A673 (cell line): ENCODE data around the gene SYNJ2. TPM values are rescaled to one million over a fixed set of nuclear protein-coding genes. Genes with fewer than 3 reads are reported as not detected.

Source experiments
- BruUV-seq: library from RNA; stranded (reverse); fragments of 400-500 nt; replicated peaks from 2 replicates; lab custom pipeline; 2021; lab: Mats Ljungman, UMichigan
- CTCF ChIA-PET: fragments of 300-600 bp; sonication (Branson Sonifier 250); formaldehyde crosslinking; loops from one replicate; lab custom pipeline; 2022; ENCODE audit warnings: antibody characterized with exemption; lab: Charles Lee
- POLR2A ChIA-PET: fragments of 300-600 bp; sonication (Branson Sonifier 250); formaldehyde crosslinking; loops from one replicate; lab custom pipeline; 2022; ENCODE audit warnings: antibody characterized with exemption; ENCODE audit not compliant: low non-redundant PET; lab: Charles Lee
- DNase-seq: peaks from one replicate; pipeline ENCODE4 v3.0.0-alpha.2; 2015; ENCODE audit warnings: low spot score
- H3K27ac ChIP-seq: fragments of 200-600 bp; sonication (generic); 2 replicates; pipeline ENCODE4 v1.5.1; 2016; ENCODE audit warnings: mixed run types, low read depth, mild to moderate bottlenecking, mixed read lengths, antibody characterized with exemption, low read length; ENCODE audit not compliant: poor library complexity, severe bottlenecking
- H3K27me3 ChIP-seq: fragments of 200-600 bp; sonication (generic); replicated peaks from 2 replicates; pipeline ENCODE4 v1.6.1; 2017; ENCODE audit warnings: mixed run types, low read depth, mild to moderate bottlenecking, mixed read lengths, antibody characterized with exemption, low read length; ENCODE audit not compliant: insufficient read depth, poor library complexity
- H3K36me3 ChIP-seq: fragments of 200-600 bp; sonication (generic); 2 replicates; pipeline ENCODE4 v1.6.1; 2016; ENCODE audit warnings: mixed run types, mild to moderate bottlenecking, mixed read lengths, antibody characterized with exemption, low read length; ENCODE audit not compliant: insufficient read depth, poor library complexity, severe bottlenecking
- H3K4me1 ChIP-seq: fragments of 200-600 bp; sonication (generic); 2 replicates; pipeline ENCODE4 v1.6.1; 2017; ENCODE audit warnings: mixed run types, mild to moderate bottlenecking, mixed read lengths, antibody characterized with exemption, low read length; ENCODE audit not compliant: insufficient read depth, poor library complexity, severe bottlenecking
- H3K4me3 ChIP-seq: fragments of 200-600 bp; sonication (generic); 2 replicates; pipeline ENCODE4 v1.5.1; 2016; ENCODE audit warnings: low read depth, mixed run types, mild to moderate bottlenecking, mixed read lengths, low read length; ENCODE audit not compliant: poor library complexity, severe bottlenecking
- H3K9me3 ChIP-seq: fragments of 200-600 bp; sonication (generic); 2 replicates; pipeline ENCODE4 v1.6.1; 2016; ENCODE audit warnings: mixed run types, low read depth, mild to moderate bottlenecking, mixed read lengths, antibody characterized with exemption, low read length; ENCODE audit not compliant: poor library complexity, severe bottlenecking
- EZH2 ChIP-seq: fragments of 200-600 bp; sonication (generic); IDR thresholded peaks from 2 replicates; pipeline ENCODE4 v1.6.1; 2017; ENCODE audit warnings: borderline replicate concordance, low read depth, mild to moderate bottlenecking, mixed read lengths, antibody characterized with exemption, low read length; ENCODE audit not compliant: poor library complexity, severe bottlenecking
- intact Hi-C: fragments of 100-400 bp; cut with micrococcal nuclease; formaldehyde crosslinking; loops from one replicate; pipeline ENCODE4 v1.10.0; 2022; ENCODE audit not compliant: unreplicated experiment
- total RNA-seq: library from RNA; stranded (reverse); gene quantifications from 2 replicates; pipeline ENCODE4 v1.2.3, GENCODE V29; 2021
- TF ChIP-seq, protein P1 (sequence below): fragments of 300-800, 200-600 bp; sonication (generic); conservative IDR thresholded peaks from 2 replicates; pipeline ENCODE4 v1.5.1; 2017; ENCODE audit warnings: low read depth, mild to moderate bottlenecking, antibody characterized with exemption, low read length, moderate library complexity, mixed read lengths

The SYNJ2 gene
- total RNA-seq, 1 experiment from 2014 or later = 37.0 TPM

DNA sequence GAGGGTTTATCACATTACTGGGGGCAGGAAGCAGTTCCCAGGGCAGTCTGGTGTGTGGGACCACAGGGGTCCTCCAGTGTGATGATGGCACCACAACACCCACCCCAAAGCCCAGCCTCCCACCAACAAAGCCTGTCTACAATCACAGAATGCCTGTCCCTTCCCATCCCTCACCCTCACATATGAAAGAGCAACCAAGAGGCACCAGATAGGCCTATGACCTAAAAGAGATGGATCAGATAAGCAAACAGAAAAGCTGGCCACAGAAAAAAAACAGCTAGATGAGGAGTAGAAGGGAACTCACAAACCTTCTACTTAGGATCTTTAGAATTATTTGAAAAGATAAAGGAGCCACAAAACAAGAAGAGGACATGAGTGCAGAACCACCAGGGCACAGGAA lies 132.1 kb downstream of the SYNJ2 start:
- no peak for DNase-seq
- intact Hi-C loops = no loop called here
- H3K9me3 ChIP-seq = no peaks in the 10 kb centered on the region
- POLR2A ChIA-PET = no interaction called here
- no peaks in the 10 kb centered on the region for H3K4me1 ChIP-seq
- H3K36me3 ChIP-seq = no peaks in the 10 kb centered on the region
- CTCF ChIA-PET = interaction anchor here (0.6 kb wide), 1 partner anchor 87 kb away, joined by 5 read pairs; no protein-coding TSS in a partner anchor
- TF ChIP-seq EZH2 = no peak
- TF ChIP-seq, protein P1, sequence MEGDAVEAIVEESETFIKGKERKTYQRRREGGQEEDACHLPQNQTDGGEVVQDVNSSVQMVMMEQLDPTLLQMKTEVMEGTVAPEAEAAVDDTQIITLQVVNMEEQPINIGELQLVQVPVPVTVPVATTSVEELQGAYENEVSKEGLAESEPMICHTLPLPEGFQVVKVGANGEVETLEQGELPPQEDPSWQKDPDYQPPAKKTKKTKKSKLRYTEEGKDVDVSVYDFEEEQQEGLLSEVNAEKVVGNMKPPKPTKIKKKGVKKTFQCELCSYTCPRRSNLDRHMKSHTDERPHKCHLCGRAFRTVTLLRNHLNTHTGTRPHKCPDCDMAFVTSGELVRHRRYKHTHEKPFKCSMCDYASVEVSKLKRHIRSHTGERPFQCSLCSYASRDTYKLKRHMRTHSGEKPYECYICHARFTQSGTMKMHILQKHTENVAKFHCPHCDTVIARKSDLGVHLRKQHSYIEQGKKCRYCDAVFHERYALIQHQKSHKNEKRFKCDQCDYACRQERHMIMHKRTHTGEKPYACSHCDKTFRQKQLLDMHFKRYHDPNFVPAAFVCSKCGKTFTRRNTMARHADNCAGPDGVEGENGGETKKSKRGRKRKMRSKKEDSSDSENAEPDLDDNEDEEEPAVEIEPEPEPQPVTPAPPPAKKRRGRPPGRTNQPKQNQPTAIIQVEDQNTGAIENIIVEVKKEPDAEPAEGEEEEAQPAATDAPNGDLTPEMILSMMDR = no peak
- no peaks in the 10 kb centered on the region for H3K27me3 ChIP-seq
- no peak overlapping the region for H3K4me3 ChIP-seq
- no peak overlapping the region for H3K27ac ChIP-seq
- no TSS peak for BruUV-seq

DNA sequence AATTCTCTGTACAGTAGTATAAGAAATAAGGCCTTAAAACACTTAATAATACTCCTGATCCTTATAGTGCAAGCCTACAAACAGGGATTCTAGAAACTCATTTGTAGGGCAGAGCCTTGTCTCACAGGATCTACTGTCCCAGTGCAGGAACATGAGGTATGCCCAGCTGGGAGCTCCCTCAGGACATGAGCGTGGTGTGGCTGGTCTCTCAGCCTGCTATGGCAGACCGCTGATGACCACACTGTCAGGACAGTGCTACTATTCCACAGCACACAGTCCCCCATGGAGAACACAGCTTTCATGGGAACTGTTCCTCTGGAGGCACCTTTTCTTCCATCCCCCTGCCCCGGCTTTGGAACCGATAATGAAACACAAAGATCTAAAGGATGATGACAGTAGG lies 133.4 kb downstream of the SYNJ2 start:
- no peak for TF ChIP-seq EZH2
- TF ChIP-seq, protein P1 = no peak
- BruUV-seq = no TSS peak
- no peaks in the 10 kb centered on the region for H3K4me1 ChIP-seq
- CTCF ChIA-PET = no interaction called here
- POLR2A ChIA-PET = no interaction called here
- H3K36me3 ChIP-seq = no peaks in the 10 kb centered on the region
- no peak overlapping the region for H3K27ac ChIP-seq
- intact Hi-C loops = no loop called here
- no peak overlapping the region for H3K4me3 ChIP-seq
- no peak for DNase-seq
- H3K9me3 ChIP-seq = no peaks in the 10 kb centered on the region
- no peaks in the 10 kb centered on the region for H3K27me3 ChIP-seq

DNA sequence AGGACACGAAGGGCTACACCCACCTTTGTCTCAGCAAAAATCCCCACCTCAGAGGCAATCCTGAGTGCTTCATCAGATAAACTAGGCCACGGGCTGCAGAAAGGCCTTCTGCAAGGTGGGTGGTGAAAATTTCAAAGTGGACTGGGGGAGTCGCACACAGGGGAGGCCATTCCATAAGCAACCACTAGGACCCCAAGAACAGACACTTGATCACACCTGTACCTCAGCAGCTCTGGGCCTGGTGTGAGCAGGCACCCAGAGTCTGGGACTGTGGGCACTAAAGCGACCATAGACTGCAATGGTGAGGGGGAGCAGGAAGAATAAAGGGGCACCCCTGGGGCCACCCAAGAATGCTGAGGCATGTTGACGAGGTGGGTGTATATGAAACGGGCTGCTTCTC lies 133.8 kb downstream of the SYNJ2 start:
- POLR2A ChIA-PET = no interaction called here
- DNase-seq = no peak
- Histone ChIP-seq H3K4me3 (no peak overlapping the region), H3K27ac (no peak overlapping the region), H3K36me3 (no peaks in the 10 kb centered on the region), H3K9me3 (no peaks in the 10 kb centered on the region), H3K27me3 (no peaks in the 10 kb centered on the region), H3K4me1 (no peaks in the 10 kb centered on the region)
- TF ChIP-seq EZH2 = no peak
- TF ChIP-seq, protein P1 = no peak
- CTCF ChIA-PET = no interaction called here
- BruUV-seq = no TSS peak
- intact Hi-C loops = no loop called here
